ENCODE data around the gene SMTN. TPM values are rescaled to one million over a fixed set of nuclear protein-coding genes. Genes with fewer than 3 reads are reported as not detected.
A peak's percentile ranks its signal among the peaks of the same experiment; 100 is the strongest.

Gene SMTN
- 10 to 100 TPM; 31.1 to 53.1 (median 49.2) TPM for polyA plus RNA-seq (ENCODE audit: insufficient read length in 3 of 3)
- long read RNA-seq, donor 1, partial matches to known transcripts, result 0 of 2 reads
- long read RNA-seq, donor 1, other reads (novel, unspliced or antisense), result 0 of 2 reads
- long read RNA-seq, donor 2, partial matches to known transcripts, result 5 of 7 reads
- long read RNA-seq, donor 2, other reads (novel, unspliced or antisense), result 0 of 7 reads
- long read RNA-seq, donor 3, transcript SMTN-201 (21 exons, 3,295 nt), result major isoform, 5 of 12 reads
- long read RNA-seq, donor 3, partial matches to known transcripts, result 7 of 12 reads
- long read RNA-seq, donor 3, other reads (novel, unspliced or antisense), result 0 of 12 reads
- long read RNA-seq, donor 4, partial matches to known transcripts, result 0 of 1 reads
- long read RNA-seq, donor 4, other reads (novel, unspliced or antisense), result 0 of 1 reads
- long read RNA-seq, donor 5, transcript SMTN-201 (21 exons, 3,295 nt), result major isoform, 6 of 18 reads
- long read RNA-seq, donor 5, partial matches to known transcripts, result 10 of 18 reads
- long read RNA-seq, donor 5, other reads (novel, unspliced or antisense), result 0 of 18 reads
- long read RNA-seq, donor 6, partial matches to known transcripts, result 7 of 10 reads
- long read RNA-seq, donor 6, other reads (novel, unspliced or antisense), result 0 of 10 reads
- long read RNA-seq, donor 7, partial matches to known transcripts, result 0 of 3 reads
- long read RNA-seq, donor 7, other reads (novel, unspliced or antisense), result 0 of 3 reads
- long read RNA-seq, donor 8, partial matches to known transcripts, result 10 of 13 reads
- long read RNA-seq, donor 8, other reads (novel, unspliced or antisense), result 0 of 13 reads
- long read RNA-seq, donor 9, partial matches to known transcripts, result 0 of 4 reads
- long read RNA-seq, donor 9, other reads (novel, unspliced or antisense), result 0 of 4 reads
- long read RNA-seq, donor 10, partial matches to known transcripts, result 5 of 6 reads
- long read RNA-seq, donor 10, other reads (novel, unspliced or antisense), result 0 of 6 reads
- long read RNA-seq, donor 11, partial matches to known transcripts, result 0 of 5 reads
- long read RNA-seq, donor 11, other reads (novel, unspliced or antisense), result 0 of 5 reads
- long read RNA-seq, donor 12, partial matches to known transcripts, result 0 of 1 reads
- long read RNA-seq, donor 12, other reads (novel, unspliced or antisense), result 0 of 1 reads
- long read RNA-seq, donor 13, partial matches to known transcripts, result 6 of 12 reads
- long read RNA-seq, donor 13, other reads (novel, unspliced or antisense), result 0 of 12 reads
- long read RNA-seq, donor 14, partial matches to known transcripts, result 0 of 2 reads
- long read RNA-seq, donor 14, other reads (novel, unspliced or antisense), result 0 of 2 reads
- long read RNA-seq, donor 15, result 0 reads
- long read RNA-seq, donor 16, transcript SMTN-201 (21 exons, 3,295 nt), result major isoform, 8 of 40 reads
- long read RNA-seq, donor 16, partial matches to known transcripts, result 31 of 40 reads
- long read RNA-seq, donor 16, other reads (novel, unspliced or antisense), result 0 of 40 reads

- peak; percentile 85 to 96 (median 93) for DNase-seq (ENCODE audit: extremely low read depth in 1 of 11, low read depth in 9 of 11, low spot score in 4 of 11)
Observed at GRCh38 chr22:31080848-31081649, at the start of gene SMTN. Gene SMTN, plus strand, starts transcription at chr22:31081318. Its CDS starts 1,941 bp downstream, at chr22:31083259.

GRCh38 chr22:31036671-31037550 is 44.2 kb upstream of the SMTN start:
- DNase-seq (ENCODE audit: extremely low read depth in 1 of 11, low read depth in 9 of 11, low spot score in 4 of 11), result no peak

- no peak for DNase-seq (ENCODE audit: extremely low read depth in 1 of 11, low read depth in 9 of 11, low spot score in 4 of 11)
Observed at GRCh38 chr22:31038686-31039085, 42.4 kb upstream of the SMTN start.

DNA sequence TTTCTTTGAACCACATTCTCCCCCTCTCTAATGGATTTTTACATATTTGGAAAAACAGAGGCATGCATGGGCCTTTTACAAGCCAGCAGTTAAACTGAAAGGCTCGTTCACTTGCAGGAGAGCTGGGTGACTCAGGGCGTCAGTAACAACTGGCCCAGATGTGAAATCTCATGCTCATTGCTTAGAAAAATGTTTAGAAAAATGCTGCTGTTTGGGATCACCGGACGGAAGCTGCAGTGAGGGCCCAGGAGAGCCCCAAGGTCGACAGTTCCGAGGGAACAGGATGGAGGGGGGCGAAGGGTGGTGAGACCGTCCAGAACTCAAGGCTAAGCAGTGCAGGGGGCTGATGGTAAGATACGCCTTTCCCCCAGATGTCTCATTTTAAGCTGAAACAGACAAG is 41.7 kb upstream of the SMTN start:
- DNase-seq (ENCODE audit: extremely low read depth in 1 of 11, low read depth in 9 of 11, low spot score in 4 of 11), result peak in 4 of 11 donors; percentile 62 to 82 (median 73)

DNA sequence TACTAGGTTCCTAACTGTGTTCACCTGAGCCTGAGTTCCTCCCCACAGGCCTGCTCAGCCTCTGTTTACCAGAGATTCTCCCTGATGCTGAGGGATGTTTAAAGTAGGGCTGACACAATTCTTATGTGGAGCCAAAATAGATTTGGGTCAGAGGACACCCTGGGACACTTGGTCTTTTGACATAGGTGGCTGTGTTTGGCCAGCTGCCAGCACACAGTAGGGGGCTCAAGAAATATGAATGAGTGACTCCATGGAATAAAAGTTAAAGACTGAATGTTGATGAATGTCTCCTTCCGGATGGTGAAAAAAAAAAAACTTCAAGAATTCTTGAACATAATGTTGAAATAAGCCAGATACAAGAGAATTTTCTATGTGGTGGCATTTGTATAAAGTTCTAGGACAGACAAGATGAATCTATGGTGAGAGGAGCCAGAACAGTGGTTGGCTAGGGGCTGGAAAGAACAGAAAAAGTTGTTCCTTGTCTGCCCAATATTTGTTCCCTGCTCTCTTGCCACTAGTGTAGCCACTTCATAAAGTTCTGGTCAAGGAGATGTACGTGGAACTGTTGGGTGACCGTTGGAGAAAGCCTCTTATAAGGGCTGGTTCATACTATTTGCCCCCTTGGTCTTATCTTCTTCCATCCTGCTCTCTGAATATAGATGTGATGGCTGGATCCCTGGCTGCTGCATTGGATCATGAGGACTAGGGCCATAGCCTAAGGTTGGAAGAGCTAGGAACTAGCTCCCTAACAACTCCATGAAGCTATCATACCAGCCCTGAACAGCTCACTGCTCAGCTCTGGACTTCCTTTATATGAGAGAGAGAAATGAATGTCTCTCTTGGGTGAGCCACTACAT is 40.3 kb upstream of the SMTN start:
- DNase-seq (ENCODE audit: extremely low read depth in 1 of 11, low read depth in 9 of 11, low spot score in 4 of 11), result no peak

DNA sequence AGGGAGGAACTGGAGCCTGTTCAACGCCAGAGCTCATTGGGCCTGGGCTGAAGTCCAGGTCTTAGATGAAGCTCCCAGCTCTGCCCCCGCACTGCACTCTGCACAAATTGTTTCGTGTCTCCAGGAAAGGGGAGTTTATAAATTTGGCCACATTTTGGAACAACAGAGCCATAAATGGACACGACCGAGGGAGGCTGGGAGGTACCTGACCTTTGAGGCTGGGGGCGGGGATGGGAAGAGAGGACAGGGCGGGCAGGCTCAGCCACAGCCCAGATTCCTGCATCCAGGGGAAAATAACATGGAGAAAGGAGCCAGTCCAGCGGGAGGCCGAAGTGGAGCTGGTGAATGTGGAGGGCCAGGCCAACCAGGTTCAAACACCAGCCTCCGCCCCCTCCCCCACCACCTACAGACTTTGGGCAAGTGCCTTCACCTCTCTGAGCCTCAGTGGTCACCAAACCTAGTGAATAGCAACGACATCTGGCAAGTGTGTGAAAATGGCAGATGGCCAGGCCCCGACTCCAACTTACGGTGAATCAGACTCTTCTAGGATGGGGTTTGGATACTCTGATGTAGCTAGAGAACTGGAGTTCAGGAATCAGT is 36.8 kb upstream of the SMTN start:
- no peak for DNase-seq (ENCODE audit: extremely low read depth in 1 of 11, low read depth in 9 of 11, low spot score in 4 of 11)

GRCh38 chr22:31045900-31046538 is 35.1 kb upstream of the SMTN start:
- no peak for DNase-seq (ENCODE audit: extremely low read depth in 1 of 11, low read depth in 9 of 11, low spot score in 4 of 11)

DNA sequence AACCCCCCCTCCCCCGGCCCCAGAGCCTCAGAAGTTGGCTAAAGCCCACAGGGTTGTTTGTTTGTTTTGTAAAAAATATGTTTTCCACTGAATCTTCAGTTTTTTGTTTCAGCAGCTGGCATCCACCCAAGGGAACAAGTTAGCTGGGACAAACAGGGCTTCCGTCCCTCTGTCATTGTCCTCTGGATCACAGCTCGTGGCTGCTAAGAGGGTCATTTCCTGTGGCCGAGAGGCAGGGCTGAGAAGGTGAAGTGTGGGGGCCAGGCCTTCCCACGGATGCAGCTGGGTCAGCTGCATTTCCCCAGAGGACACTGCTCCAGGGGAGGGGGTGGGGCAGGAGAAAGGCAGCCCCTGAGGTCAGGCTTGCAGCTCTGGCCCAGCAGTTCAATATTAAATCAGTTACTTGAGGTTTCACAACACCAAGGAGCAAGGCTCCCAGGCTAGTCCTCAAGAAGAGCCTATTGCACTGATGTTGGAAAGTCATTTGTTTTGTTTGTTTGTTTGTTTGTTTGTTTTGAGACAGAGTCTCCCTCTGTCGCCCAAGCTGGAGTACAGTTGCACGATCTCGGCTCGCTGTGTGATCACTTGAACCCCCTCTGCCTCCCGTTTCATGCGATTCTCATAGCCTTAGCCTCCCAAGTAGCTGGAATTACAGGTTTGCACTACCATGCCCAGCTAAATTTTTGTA is 34.4 kb upstream of the SMTN start:
- peak; percentile 61 to 88 (median 79) for DNase-seq (ENCODE audit: extremely low read depth in 1 of 11, low read depth in 9 of 11, low spot score in 4 of 11)

- DNase-seq (ENCODE audit: extremely low read depth in 1 of 11, low read depth in 9 of 11, low spot score in 4 of 11), result no peak
Observed at GRCh38 chr22:31048570-31048969, 32.5 kb upstream of the SMTN start.

- DNase-seq (ENCODE audit: extremely low read depth in 1 of 11, low read depth in 9 of 11, low spot score in 4 of 11), result no peak
Observed at GRCh38 chr22:31049815-31050420, 31.2 kb upstream of the SMTN start.

DNA sequence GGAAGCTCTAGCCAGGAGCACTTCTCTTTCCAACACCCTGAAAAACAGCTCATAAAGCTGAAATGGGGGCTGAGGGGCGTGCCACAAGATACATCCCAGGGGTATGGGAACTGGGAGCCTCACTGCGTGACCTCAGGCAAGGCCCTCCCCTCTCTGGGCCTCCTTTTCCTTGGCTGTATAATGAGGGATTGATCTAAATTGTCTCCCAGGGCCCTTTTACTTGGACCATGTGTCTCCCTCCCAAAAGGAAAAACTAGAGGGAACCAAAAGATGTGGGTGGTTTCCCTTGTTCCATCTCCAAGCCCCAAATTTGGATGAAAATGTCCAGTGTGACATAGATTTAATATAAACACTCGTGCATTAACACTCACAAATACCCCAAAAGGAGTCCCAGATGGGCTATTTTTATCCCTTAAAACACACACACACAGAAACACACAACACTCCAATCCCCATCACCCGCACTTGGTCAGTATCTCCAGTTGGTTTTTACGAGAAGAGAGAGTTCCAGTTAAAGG is 25.9 kb upstream of the SMTN start:
- no peak for DNase-seq (ENCODE audit: extremely low read depth in 1 of 11, low read depth in 9 of 11, low spot score in 4 of 11)

DNA sequence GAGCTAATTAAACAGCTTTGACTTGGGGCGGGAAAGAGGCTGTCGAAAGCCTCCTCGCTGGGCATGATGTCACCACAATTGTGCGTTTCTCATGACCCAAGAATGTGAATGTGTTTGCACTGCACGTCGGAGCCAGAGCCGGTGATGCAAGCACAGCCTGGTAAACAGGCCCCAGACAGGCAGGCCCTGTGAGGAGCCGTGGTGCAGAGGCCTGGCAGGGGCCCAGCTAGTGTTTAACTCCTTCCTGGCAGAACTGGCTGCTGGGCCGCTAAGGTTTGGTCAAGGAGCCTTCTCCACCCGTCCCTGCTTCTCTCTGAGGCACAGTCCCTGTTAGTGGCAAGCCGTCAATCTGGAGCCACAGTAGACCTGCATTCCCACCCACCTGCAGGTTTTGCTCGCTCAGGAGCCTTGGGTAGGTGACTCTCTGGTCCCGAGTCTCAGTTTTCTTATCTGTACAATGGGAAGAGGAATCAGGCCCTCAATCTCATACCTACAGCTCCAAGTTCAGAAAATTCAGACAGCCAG is 25.4 kb upstream of the SMTN start:
- peak in 9 of 11 donors; percentile 56 to 83 (median 74) for DNase-seq (ENCODE audit: extremely low read depth in 1 of 11, low read depth in 9 of 11, low spot score in 4 of 11)

- DNase-seq (ENCODE audit: extremely low read depth in 1 of 11, low read depth in 9 of 11, low spot score in 4 of 11), result no peak
Observed at GRCh38 chr22:31056986-31057599, 24.0 kb upstream of the SMTN start.
